Measurements from ENCODE around the gene PTPRE.

PTPRE gene

GRCh38 chr10:127899766-127900387, 7.0 kb upstream of the PTPRE start:
- no peak overlapping the region for H3K27ac ChIP-seq

DNA sequence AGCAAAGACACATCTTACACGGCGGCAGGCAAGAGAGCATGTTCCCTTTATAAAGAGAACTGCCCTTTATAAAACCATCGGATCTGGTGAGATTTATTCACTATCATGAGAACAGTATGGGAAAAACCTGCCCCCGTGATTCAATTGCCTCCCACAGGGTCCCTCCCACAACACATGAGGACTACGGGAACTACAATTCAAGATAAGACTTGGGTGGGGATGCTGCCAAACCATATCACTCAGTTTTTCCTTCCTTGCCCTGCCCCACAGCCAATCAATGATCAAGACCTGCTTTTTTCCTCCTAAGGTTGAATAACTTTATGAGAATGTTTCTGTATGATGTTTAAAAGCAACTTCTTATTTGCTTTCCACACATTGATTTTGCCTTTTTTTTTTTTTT, 3.1 kb upstream of the PTPRE start:
- Histone ChIP-seq H3K27ac (no peak overlapping the region), H3K4me3 (ENCODE audit: low read depth, low read length) (no peak overlapping the region), H3K9me3 (ENCODE audit: severe bottlenecking) (no peaks in the 10 kb centered on the region), H3K27me3 (ENCODE audit: insufficient read depth, low read depth, severe bottlenecking) (no peaks in the 10 kb centered on the region), H3K36me3 (no peaks in the 10 kb centered on the region)
- TF ChIP-seq CTCF (IDR thresholded peaks at IDR 0.05; ENCODE audit: low read depth, low read length), result no peak
- no peak for DNase-seq

More at GRCh38 chr10:127899766-127900387, 7.0 kb upstream of the PTPRE start:
- no peak for DNase-seq
- Histone ChIP-seq H3K9me3 (ENCODE audit: severe bottlenecking) (no peaks in the 10 kb centered on the region), H3K27me3 (ENCODE audit: insufficient read depth, low read depth, severe bottlenecking) (no peaks in the 10 kb centered on the region), H3K4me3 (ENCODE audit: low read depth, low read length) (no peak overlapping the region), H3K36me3 (no peaks in the 10 kb centered on the region)
- no peak for TF ChIP-seq CTCF (IDR thresholded peaks at IDR 0.05; ENCODE audit: low read depth, low read length)

- TF ChIP-seq CTCF (IDR thresholded peaks at IDR 0.05; ENCODE audit: low read depth, low read length), result no peak
- no peaks in the 10 kb centered on the region for H3K36me3 ChIP-seq
- H3K27ac ChIP-seq, result no peak overlapping the region
- no peak for DNase-seq
- H3K4me3 ChIP-seq (ENCODE audit: low read depth, low read length), result no peak overlapping the region
- no peaks in the 10 kb centered on the region for H3K27me3 ChIP-seq (ENCODE audit: insufficient read depth, low read depth, severe bottlenecking)
- no peaks in the 10 kb centered on the region for H3K9me3 ChIP-seq (ENCODE audit: severe bottlenecking)
These were observed 2.4 kb upstream of the PTPRE start for GRCh38 chr10:127904311-127905000.

DNA sequence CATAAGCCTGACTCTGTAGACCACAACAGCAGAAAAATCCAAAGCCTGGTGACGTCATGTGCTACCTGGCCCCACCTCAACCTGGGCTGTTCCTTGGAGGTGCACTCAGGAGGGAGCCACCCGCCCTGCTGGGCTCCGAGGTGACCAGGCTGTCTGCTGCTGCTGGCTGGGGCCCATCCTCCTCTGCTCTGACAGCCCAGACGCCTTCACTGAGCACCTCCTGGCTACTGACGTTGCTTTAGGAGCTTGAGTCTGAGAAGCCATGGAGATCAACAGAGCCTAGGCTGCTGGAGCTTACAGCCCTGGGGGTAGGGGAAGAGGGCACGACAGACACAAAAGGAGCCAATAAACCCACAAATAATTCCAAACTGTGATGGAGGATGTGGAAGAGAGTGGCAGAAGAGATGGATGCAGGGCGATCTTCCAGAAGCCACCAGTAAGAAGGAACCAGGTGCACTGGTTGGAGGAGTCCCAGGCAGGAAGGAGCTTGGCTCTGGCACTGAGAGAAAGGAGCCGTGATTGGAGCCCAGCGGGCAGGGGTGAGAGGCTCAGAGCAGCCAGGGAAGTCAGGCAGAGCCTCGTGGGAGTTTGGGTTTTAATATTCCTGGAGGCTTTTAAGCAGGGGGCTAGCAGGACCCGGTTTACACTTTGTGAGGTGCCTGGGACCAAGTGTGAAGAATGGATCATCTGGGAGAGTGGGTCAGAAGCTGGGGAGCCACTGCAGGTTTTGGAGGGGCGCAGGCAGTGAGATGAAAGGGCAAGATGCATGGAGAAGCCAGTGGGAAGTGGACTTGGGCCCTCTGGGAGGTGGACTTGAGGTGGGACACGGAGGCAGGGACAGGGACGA, 1.7 kb upstream of the PTPRE start:
- no peak for TF ChIP-seq CTCF (IDR thresholded peaks at IDR 0.05; ENCODE audit: low read depth, low read length)
- Histone ChIP-seq H3K27ac (no peak overlapping the region), H3K4me3 (ENCODE audit: low read depth, low read length) (no peak overlapping the region), H3K9me3 (ENCODE audit: severe bottlenecking) (no peaks in the 10 kb centered on the region), H3K27me3 (ENCODE audit: insufficient read depth, low read depth, severe bottlenecking) (no peaks in the 10 kb centered on the region), H3K36me3 (no peaks in the 10 kb centered on the region)
- peak; percentile 21 for DNase-seq

GRCh38 chr10:127905848-127906261, 1.0 kb upstream of the PTPRE start:
- H3K27me3 ChIP-seq (ENCODE audit: insufficient read depth, low read depth, severe bottlenecking), result no peaks in the 10 kb centered on the region
- TF ChIP-seq CTCF (IDR thresholded peaks at IDR 0.05; ENCODE audit: low read depth, low read length), result no peak
- H3K27ac ChIP-seq, result no peak overlapping the region
- no peaks in the 10 kb centered on the region for H3K9me3 ChIP-seq (ENCODE audit: severe bottlenecking)
- DNase-seq, result no peak
- no peaks in the 10 kb centered on the region for H3K36me3 ChIP-seq
- no peak overlapping the region for H3K4me3 ChIP-seq (ENCODE audit: low read depth, low read length)
